Putamen (tissue), 1 donor: ENCODE data around the gene CRLF3.
"Not testable (repeated sequence)": the region's sequence is repeated elsewhere in the genome, so short reads cannot be mapped to it uniquely, and the experiment has no call there.

Source experiments
- DNase-seq: peaks from one replicate; pipeline ENCODE4 v3.0.0-alpha.2; 2016; ENCODE audit warnings: low spot score

CRLF3 gene

DNA sequence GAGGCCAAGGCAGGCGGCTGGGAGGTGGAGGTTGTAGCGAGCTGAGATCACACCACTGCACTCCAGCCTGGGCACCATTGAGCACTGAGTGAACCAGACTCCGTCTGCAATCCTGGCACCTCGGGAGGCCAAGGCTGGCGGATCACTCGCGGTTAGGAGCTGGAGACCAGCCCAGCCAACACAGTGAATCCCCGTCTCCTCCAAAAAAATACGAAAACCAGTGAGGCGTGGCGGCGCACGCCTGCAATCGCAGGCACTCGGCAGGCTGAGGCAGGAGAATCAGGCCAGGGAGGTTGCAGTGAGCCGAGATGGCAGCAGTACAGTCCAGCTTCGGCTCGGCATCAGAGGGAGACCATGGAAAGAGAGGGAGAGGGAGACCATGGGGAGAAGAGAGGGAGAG, 88.1 kb downstream of the CRLF3 start:
- DNase-seq: not testable (repeated sequence)

DNA sequence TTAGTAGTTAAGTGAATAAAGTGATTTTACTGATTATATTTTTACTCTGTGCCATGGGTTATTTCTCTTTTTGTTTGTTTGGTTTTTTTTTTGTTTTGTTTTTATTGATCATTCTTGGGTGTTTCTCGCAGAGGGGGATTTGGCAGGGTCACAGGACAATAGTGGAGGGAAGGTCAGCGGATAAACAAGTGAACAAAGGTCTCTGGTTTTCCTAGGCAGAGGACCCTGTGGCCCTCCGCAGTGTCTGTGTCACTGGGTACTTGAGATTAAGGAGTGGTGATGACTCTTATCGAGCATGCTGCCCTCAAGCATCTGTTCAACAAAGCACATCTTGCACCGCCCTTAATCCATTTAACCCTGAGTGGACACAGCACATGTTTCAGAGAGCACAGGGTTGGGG, 88.8 kb downstream of the CRLF3 start:
- not testable (repeated sequence) for DNase-seq

DNA sequence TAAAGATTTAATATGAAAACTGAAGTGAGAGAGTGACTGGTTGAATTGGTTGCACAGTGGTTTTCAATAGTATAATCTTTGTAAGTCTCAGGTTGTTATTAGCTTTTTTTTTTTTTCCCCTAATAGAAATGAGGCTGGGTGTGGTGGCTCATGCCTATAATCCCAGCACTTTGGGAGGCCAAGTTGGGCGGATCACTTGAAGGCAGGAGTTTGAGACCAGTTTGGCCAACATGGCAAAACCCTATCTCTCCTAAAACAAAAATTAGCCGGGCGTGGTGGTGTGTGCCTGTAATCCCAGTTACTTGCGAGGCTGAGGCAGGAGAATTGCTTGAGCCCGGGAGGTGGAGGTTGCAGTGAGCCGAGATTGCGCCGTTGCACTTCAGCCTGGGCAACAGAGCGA, 89.3 kb downstream of the CRLF3 start:
- DNase-seq: not testable (repeated sequence)

DNA sequence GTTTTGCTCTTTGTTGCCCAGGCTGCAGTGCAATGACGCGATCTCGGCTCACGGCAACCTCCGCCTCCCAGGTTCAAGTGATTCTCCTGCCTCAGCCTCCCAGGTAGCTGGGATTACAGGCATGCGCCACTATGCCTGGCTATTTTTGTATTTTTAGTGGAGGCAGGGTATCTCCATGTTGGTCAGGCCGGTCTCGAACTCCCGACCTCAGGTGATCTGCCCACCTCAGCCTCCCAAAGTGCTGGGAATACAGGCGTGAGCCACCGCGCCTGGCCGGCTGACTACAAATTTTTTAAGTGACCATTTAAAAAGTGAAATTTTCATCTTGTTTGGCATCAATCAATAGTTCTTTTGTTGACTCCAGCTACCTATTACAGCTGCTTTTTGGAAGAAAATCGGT, 90.3 kb downstream of the CRLF3 start:
- not testable (repeated sequence) for DNase-seq
